ENCODE results near the gene PAQR4. TPM values are rescaled to one million over a fixed set of nuclear protein-coding genes. Genes with fewer than 3 reads are reported as not detected.

Gene PAQR4
- polyA plus RNA-seq, 1 of the 3 experiments (the other 2 are of a cell fraction) = 8.8 TPM

GRCh38 chr16:2981899-2982250 lies 12.7 kb downstream of the PAQR4 start (continued):
- TF ChIP-seq IRF3 (IDR thresholded peaks at IDR 0.05; ENCODE audit: low read depth, low read length) (no peak), EZH2phosphoT487 (IDR thresholded peaks at IDR 0.05; ENCODE audit: borderline replicate concordance, low read depth) (no peak), SIN3A (IDR thresholded peaks at IDR 0.05; ENCODE audit: borderline replicate concordance, low read depth, low read length) (no peak), GABPA (IDR thresholded peaks at IDR 0.05; ENCODE audit: low read depth) (no peak), CHD2 (IDR thresholded peaks at IDR 0.05; ENCODE audit: low read length, partially characterized antibody) (no peak), YY1 (IDR thresholded peaks at IDR 0.05; ENCODE audit: low read depth) (no peak), PBX3 (IDR thresholded peaks at IDR 0.05) (no peak), NFIC (IDR thresholded peaks at IDR 0.05; ENCODE audit: borderline replicate concordance) (no peak), MXI1 (IDR thresholded peaks at IDR 0.05; ENCODE audit: low read depth, low read length) (no peak), ZBTB33 (IDR thresholded peaks at IDR 0.05; ENCODE audit: borderline replicate concordance, low read depth) (no peak)

GRCh38 chr16:2982402-2982801 lies 13.3 kb downstream of the PAQR4 start:
- no peak overlapping the region for H2AFZ ChIP-seq (ENCODE audit: low read depth)
- TF ChIP-seq NFIC (IDR thresholded peaks at IDR 0.05; ENCODE audit: borderline replicate concordance) (no peak), PBX3 (IDR thresholded peaks at IDR 0.05) (no peak), FOSL2 (IDR thresholded peaks at IDR 0.05; ENCODE audit: borderline replicate concordance, low read depth) (no peak), GABPA (IDR thresholded peaks at IDR 0.05; ENCODE audit: low read depth) (no peak), EZH2phosphoT487 (IDR thresholded peaks at IDR 0.05; ENCODE audit: borderline replicate concordance, low read depth) (no peak), ELF1 (IDR thresholded peaks at IDR 0.05) (no peak), MXI1 (IDR thresholded peaks at IDR 0.05; ENCODE audit: low read depth, low read length) (no peak), RAD21 (IDR thresholded peaks at IDR 0.05; ENCODE audit: low read length) (no peak), USF2 (IDR thresholded peaks at IDR 0.05; ENCODE audit: borderline replicate concordance, low read depth, low read length) (no peak), MAX (IDR thresholded peaks at IDR 0.05; ENCODE audit: low read depth) (no peak), SMC3 (IDR thresholded peaks at IDR 0.05; ENCODE audit: low read depth, low read length) (no peak), RXRA (IDR thresholded peaks at IDR 0.05; ENCODE audit: borderline replicate concordance, low read depth) (no peak), TAF1 (IDR thresholded peaks at IDR 0.05; ENCODE audit: borderline replicate concordance, low read depth, low read length) (no peak), POLR2AphosphoS5 (IDR thresholded peaks at IDR 0.05; ENCODE audit: low read depth, low read length) (no peak), SIN3A (IDR thresholded peaks at IDR 0.05; ENCODE audit: borderline replicate concordance, low read depth, low read length) (no peak), CHD2 (IDR thresholded peaks at IDR 0.05; ENCODE audit: low read length, partially characterized antibody) (no peak), CTCF (IDR thresholded peaks at IDR 0.05) (no peak)
- no peak overlapping the region for H3K4me3 ChIP-seq (ENCODE audit: low read depth in 2 of 2, low read length in 1 of 2)
- no peaks in the 10 kb centered on the region for H4K20me1 ChIP-seq (ENCODE audit: insufficient read depth)
- no peaks in the 10 kb centered on the region for H3K9me2 ChIP-seq
- ChIA-PET CTCF (interaction anchor here (0.9 to 3.1 kb wide), 6 partner anchors 8 to 147 kb away, joined by 3 to 25 read pairs (median 5); partner anchors contain the start of gene KREMEN2), POLR2A (interaction anchor here (1.3 kb wide), 1 partner anchor 8 kb away, joined by 4 read pairs; no protein-coding TSS in a partner anchor)
- H3K9ac ChIP-seq = no peak overlapping the region
- peaks cover 4 to 24% of the 10 kb centered on the region in 2 experiments; a peak in 2 of 4 replicates for H3K4me1 ChIP-seq (ENCODE audit: control insufficient read depth in 1 of 2, insufficient read depth in 2 of 2, low read depth in 1 of 2, low read length in 1 of 2)
- no peak overlapping the region for H3K4me2 ChIP-seq
- peaks cover 16% of the 10 kb centered on the region; the same call in 1 of the 2 replicates for H3K79me2 ChIP-seq (ENCODE audit: insufficient read depth)
- H3F3A ChIP-seq (replicated peaks; ENCODE audit: insufficient read depth) = peaks cover 10% of the 10 kb centered on the region
- WGBS (ENCODE audit: low lambda C conversion rate) = 95% methylated on average over 5 of the region's 5 CpGs
- H3K27ac ChIP-seq (ENCODE audit: low read depth in 2 of 2, low read length in 1 of 2) = no peak overlapping the region
- no peaks in the 10 kb centered on the region for H3K27me3 ChIP-seq (ENCODE audit: insufficient read depth)
- H3K36me3 ChIP-seq (replicated peaks in 1 of 2; ENCODE audit: control insufficient read depth in 1 of 2, insufficient read depth in 2 of 2, low read length in 1 of 2) = no peaks in the 10 kb centered on the region
- DNase-seq = no peak
- H3K9me3 ChIP-seq = no peaks in the 10 kb centered on the region

Measured in SK-N-SH (cell line).